Mucosa of descending colon (tissue), 3 donors: Measurements from ENCODE around the gene SCUBE1. TPM values are rescaled to one million over a fixed set of nuclear protein-coding genes. Genes with fewer than 3 reads are reported as not detected.

Experiments used
- ATAC-seq: fragments of 200-7000 bp; cut with Tn5 transposase; one replicate; pipeline ENCODE4 v1.9.1; 2020; ENCODE audit warnings: mild to moderate bottlenecking, moderate library complexity
- DNase-seq, 3 donors: peaks; one replicate each; pipeline ENCODE4 v3.0.0-alpha.2; 2020
- H3K36me3 ChIP-seq: fragments of 200-600 bp; one replicate; pipeline ENCODE4 v1.8.0; 2021; ENCODE audit warnings: low read depth, mild to moderate bottlenecking
- H3K4me1 ChIP-seq: fragments of 200-600 bp; one replicate; pipeline ENCODE4 v1.8.0; 2021; ENCODE audit warnings: low read depth, mild to moderate bottlenecking
- H3K4me3 ChIP-seq: fragments of 200-600 bp; one replicate; pipeline ENCODE4 v1.8.0; 2021; ENCODE audit warnings: mild to moderate bottlenecking
- H3K9me3 ChIP-seq: fragments of 200-600 bp; one replicate; pipeline ENCODE4 v1.8.0; 2021; ENCODE audit warnings: mild to moderate bottlenecking
- intact Hi-C, 2 donors: fragments of 100-400 bp; cut with DNase I in 1 of 2; cut with micrococcal nuclease in 1 of 2; formaldehyde crosslinking; loops; one replicate each; pipeline versions ENCODE4 v1.11.0 to v1.11.1; 2022; cut with DNase I, micrococcal nuclease
- total RNA-seq, 3 donors: library from RNA; stranded (reverse); fragmentation: NEBNext Ultra II Directional in 2 of 3; extraction: Animal tissue kit (Norgen Biotek cat#: 25700) in 2 of 3; gene quantifications; one replicate each; pipeline versions ENCODE4 v1.2.1 to v1.2.4, GENCODE V29; 2021 to 2023
- TF ChIP-seq, protein P1 (sequence below): fragments of 200-600 bp; IDR thresholded peaks from one replicate; pipeline ENCODE4 v1.8.0; 2022; ENCODE audit warnings: antibody characterized with exemption, mild to moderate bottlenecking
- donor health status: DM: no; HTN: no; CAD: no; lungs with moderate emphysema.
- donor health status: DM: no; HTN: no; CAD: no.
- donor health status: DM: no; HTN: yes; CAD: no.

Gene SCUBE1
- total RNA-seq, 3 donors from 2014 or later: 3.8 to 20.9 (median 4.7) TPM

- DNase-seq: no peak
- H3K4me3 ChIP-seq: no peak overlapping the region
- no peaks in the 10 kb centered on the region for H3K36me3 ChIP-seq
- no peaks in the 10 kb centered on the region for H3K4me1 ChIP-seq
- intact Hi-C loops: no loop called here
- ATAC-seq: peak; percentile 10
- no peaks in the 10 kb centered on the region for H3K9me3 ChIP-seq
- TF ChIP-seq, protein P1, sequence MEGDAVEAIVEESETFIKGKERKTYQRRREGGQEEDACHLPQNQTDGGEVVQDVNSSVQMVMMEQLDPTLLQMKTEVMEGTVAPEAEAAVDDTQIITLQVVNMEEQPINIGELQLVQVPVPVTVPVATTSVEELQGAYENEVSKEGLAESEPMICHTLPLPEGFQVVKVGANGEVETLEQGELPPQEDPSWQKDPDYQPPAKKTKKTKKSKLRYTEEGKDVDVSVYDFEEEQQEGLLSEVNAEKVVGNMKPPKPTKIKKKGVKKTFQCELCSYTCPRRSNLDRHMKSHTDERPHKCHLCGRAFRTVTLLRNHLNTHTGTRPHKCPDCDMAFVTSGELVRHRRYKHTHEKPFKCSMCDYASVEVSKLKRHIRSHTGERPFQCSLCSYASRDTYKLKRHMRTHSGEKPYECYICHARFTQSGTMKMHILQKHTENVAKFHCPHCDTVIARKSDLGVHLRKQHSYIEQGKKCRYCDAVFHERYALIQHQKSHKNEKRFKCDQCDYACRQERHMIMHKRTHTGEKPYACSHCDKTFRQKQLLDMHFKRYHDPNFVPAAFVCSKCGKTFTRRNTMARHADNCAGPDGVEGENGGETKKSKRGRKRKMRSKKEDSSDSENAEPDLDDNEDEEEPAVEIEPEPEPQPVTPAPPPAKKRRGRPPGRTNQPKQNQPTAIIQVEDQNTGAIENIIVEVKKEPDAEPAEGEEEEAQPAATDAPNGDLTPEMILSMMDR: no peak
Observed at GRCh38 chr22:43226377-43227238, 116.6 kb downstream of the SCUBE1 start.

GRCh38 chr22:43225609-43226008 is 117.6 kb downstream of the SCUBE1 start:
- no peak for ATAC-seq
- Histone ChIP-seq H3K9me3 (no peaks in the 10 kb centered on the region), H3K36me3 (no peaks in the 10 kb centered on the region), H3K4me1 (no peaks in the 10 kb centered on the region), H3K4me3 (no peak overlapping the region)
- no peak for DNase-seq
- intact Hi-C loops: no loop called here
- TF ChIP-seq, protein P1: no peak

DNA sequence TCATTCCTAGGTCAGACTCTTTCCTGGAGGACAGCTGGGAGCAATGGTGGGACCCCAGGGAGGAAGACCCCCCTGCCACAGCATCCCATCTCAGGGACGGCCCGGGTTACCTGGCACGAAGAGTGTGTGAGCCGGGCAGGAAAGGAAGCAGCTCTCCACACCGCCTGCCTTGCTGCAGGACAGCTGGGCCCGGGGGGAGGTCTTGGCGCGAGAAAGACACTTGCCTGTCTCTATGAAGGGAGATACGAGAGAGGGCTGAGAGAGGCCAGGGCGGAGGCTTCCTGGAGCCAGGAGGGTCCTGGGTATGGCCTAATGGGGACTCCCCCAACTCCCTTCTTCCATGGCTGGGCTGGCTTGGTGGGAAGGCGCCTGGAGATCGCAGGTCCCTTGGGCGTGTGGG is 120.2 kb downstream of the SCUBE1 start:
- no peak overlapping the region for H3K4me3 ChIP-seq
- H3K4me1 ChIP-seq: no peaks in the 10 kb centered on the region
- DNase-seq (no peak), ATAC-seq (no peak)
- H3K9me3 ChIP-seq: no peaks in the 10 kb centered on the region
- TF ChIP-seq, protein P1: no peak
- intact Hi-C loops: no loop called here
- no peaks in the 10 kb centered on the region for H3K36me3 ChIP-seq

DNA sequence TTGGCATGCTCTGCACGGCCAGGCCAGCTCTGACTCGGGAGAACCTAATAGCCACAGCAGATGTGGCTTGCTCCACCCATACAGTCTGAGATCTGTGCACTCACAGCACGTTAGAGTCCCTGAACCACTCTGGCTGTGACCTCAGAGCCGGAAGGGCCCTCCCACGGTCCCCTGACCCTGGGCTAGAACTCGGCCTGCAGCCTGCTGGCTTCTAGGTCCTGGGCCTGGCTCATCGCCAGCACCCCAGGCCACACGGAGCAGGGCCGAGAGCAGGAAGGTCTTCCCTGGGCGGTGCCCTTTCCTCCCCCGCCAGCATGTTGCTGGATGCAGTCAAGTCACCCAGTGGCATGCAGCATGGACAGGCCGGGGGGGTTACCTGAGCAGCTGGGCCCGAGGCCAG is 120.9 kb downstream of the SCUBE1 start:
- Histone ChIP-seq H3K9me3 (no peaks in the 10 kb centered on the region), H3K36me3 (no peaks in the 10 kb centered on the region), H3K4me1 (no peaks in the 10 kb centered on the region), H3K4me3 (no peak overlapping the region)
- no peak for ATAC-seq
- DNase-seq: no peak
- TF ChIP-seq, protein P1: no peak
- intact Hi-C loops: no loop called here

- Histone ChIP-seq H3K4me3 (no peak overlapping the region), H3K9me3 (no peaks in the 10 kb centered on the region), H3K36me3 (no peaks in the 10 kb centered on the region), H3K4me1 (no peaks in the 10 kb centered on the region)
- intact Hi-C loops: no loop called here
- ATAC-seq: no peak
- TF ChIP-seq, protein P1: no peak
- no peak for DNase-seq
Observed at GRCh38 chr22:43220625-43221380, 122.4 kb downstream of the SCUBE1 start.
